IMR-90 (cell line): Measurements from ENCODE around the gene RPS15A. TPM values are rescaled to one million over a fixed set of nuclear protein-coding genes. Genes with fewer than 3 reads are reported as not detected.

Experiments
- ATAC-seq: fragments of 200-7000 bp; cut with Tn5 transposase; 2 replicates; pipeline ENCODE4 v1.9.1; 2020; ENCODE audit warnings: low read depth, mild to moderate bottlenecking, moderate library complexity
- BruUV-seq: library from RNA; stranded (reverse); fragments of 400-500 nt; replicated peaks from 2 replicates; lab custom pipeline; 2021; lab: Mats Ljungman, UMichigan
- CTCF ChIA-PET: fragments of 300-600 bp; formaldehyde crosslinking; extraction: SDS; loops from one replicate; lab custom pipeline; 2021; ENCODE audit warnings: antibody characterized with exemption; lab: Yijun Ruan, JAX
- POLR2A ChIA-PET: fragments of 300-600 bp; sonication (Branson Sonifier 250); formaldehyde crosslinking; loops from one replicate; lab custom pipeline; 2022; ENCODE audit warnings: antibody characterized with exemption; ENCODE audit not compliant: unreplicated experiment; lab: Charles Lee
- DNase-seq: peaks from one replicate; pipeline ENCODE4 v3.0.0; 2013
- H2AFZ ChIP-seq: replicated peaks from 2 replicates; pipeline ENCODE3; 2013; ENCODE audit warnings: low read length, mild to moderate bottlenecking; ENCODE audit not compliant: poor library complexity
- H2AK5ac ChIP-seq: 2 replicates; pipeline ENCODE4 v1.6.1; 2013; ENCODE audit warnings: low read depth, low read length, inconsistent platforms
- H2AK9ac ChIP-seq: replicated peaks from 2 replicates; pipeline ENCODE3; 2013; ENCODE audit warnings: mild to moderate bottlenecking, low read depth, low read length, moderate library complexity; ENCODE audit not compliant: poor library complexity
- H2BK120ac ChIP-seq: 2 replicates; pipeline ENCODE4 v1.6.1; 2013; ENCODE audit warnings: low read depth, low read length, inconsistent platforms
- H2BK15ac ChIP-seq: 3 replicates; pipeline ENCODE4 v1.6.1; 2013; ENCODE audit warnings: low read depth, low read length, inconsistent platforms
- H2BK20ac ChIP-seq: 2 replicates; pipeline ENCODE4 v1.6.1; 2013; ENCODE audit warnings: low read depth, mild to moderate bottlenecking, inconsistent platforms, low read length, moderate library complexity
- H2BK5ac ChIP-seq: 2 replicates; pipeline ENCODE4 v1.6.1; 2013; ENCODE audit warnings: mild to moderate bottlenecking, low read depth, low read length, inconsistent platforms; ENCODE audit not compliant: poor library complexity, severe bottlenecking
- H3K14ac ChIP-seq: replicated peaks from 2 replicates; pipeline ENCODE4 v1.6.1; 2013; ENCODE audit warnings: low read depth, low read length, inconsistent platforms
- H3K18ac ChIP-seq: 2 replicates; pipeline ENCODE4 v1.6.1; 2013; ENCODE audit warnings: low read depth, low read length, control low read depth
- H3K23ac ChIP-seq: 2 replicates; pipeline ENCODE4 v1.6.1; 2013; ENCODE audit warnings: low read depth, low read length, inconsistent platforms
- H3K27ac ChIP-seq: 2 replicates; pipeline ENCODE4 v1.5.1; 2013; ENCODE audit warnings: mild to moderate bottlenecking, control low read depth, low read length; ENCODE audit not compliant: insufficient read depth
- H3K27me3 ChIP-seq: 2 replicates; pipeline ENCODE4 v1.6.1; 2013; ENCODE audit warnings: low read length; ENCODE audit not compliant: control insufficient read depth, insufficient read depth
- H3K36me3 ChIP-seq: 2 replicates; pipeline ENCODE4 v1.6.1; 2013; ENCODE audit warnings: low read length, mixed read lengths; ENCODE audit not compliant: control insufficient read depth, insufficient read depth
- H3K4ac ChIP-seq: 2 replicates; pipeline ENCODE4 v1.6.1; 2013; ENCODE audit warnings: low read depth, low read length, inconsistent platforms
- H3K4me1 ChIP-seq: 2 replicates; pipeline ENCODE4 v1.6.1; 2013; ENCODE audit warnings: low read length, mixed read lengths; ENCODE audit not compliant: control insufficient read depth, insufficient read depth
- H3K4me2 ChIP-seq: 2 replicates; pipeline ENCODE4 v1.6.1; 2013; ENCODE audit warnings: low read depth, mild to moderate bottlenecking, control low read depth, low read length, moderate library complexity
- H3K4me3 ChIP-seq: 2 replicates; pipeline ENCODE4 v1.5.1; 2013; ENCODE audit warnings: low read depth, mild to moderate bottlenecking, control low read depth, low read length, moderate library complexity; ENCODE audit not compliant: insufficient read depth
- H3K56ac ChIP-seq: 2 replicates; pipeline ENCODE4 v1.6.1; 2013; ENCODE audit warnings: low read length, inconsistent platforms; ENCODE audit not compliant: insufficient read depth; ENCODE audit errors: extremely low read depth
- H3K79me1 ChIP-seq, 2 experiments: 2 replicates each; pipeline ENCODE4 v1.6.1; 2013; ENCODE audit warnings: low read length in 2 of 2, inconsistent platforms in 1 of 2, low read depth in 1 of 2
- H3K9ac ChIP-seq: 2 replicates; pipeline ENCODE4 v1.6.1; 2013; ENCODE audit warnings: low read depth, low read length, control low read depth
- H3K9me1 ChIP-seq: 2 replicates; pipeline ENCODE4 v1.6.1; 2013; ENCODE audit warnings: low read length, inconsistent platforms; ENCODE audit not compliant: insufficient read depth
- H3K9me3 ChIP-seq: 2 replicates; pipeline ENCODE4 v1.6.1; 2013; ENCODE audit warnings: low read length; ENCODE audit not compliant: control insufficient read depth, insufficient read depth
- H4K20me1 ChIP-seq: 2 replicates; pipeline ENCODE4 v1.6.1; 2013; ENCODE audit warnings: low read length, inconsistent platforms; ENCODE audit not compliant: insufficient read depth
- H4K5ac ChIP-seq: 2 replicates; pipeline ENCODE4 v1.6.1; 2013; ENCODE audit warnings: mild to moderate bottlenecking, low read depth, low read length, control low read depth
- H4K8ac ChIP-seq, 2 experiments: 2 replicates each; pipeline ENCODE4 v1.6.1; 2013; ENCODE audit warnings: low read depth in 2 of 2, low read length in 2 of 2, control low read depth in 1 of 2, inconsistent platforms in 1 of 2
- H4K91ac ChIP-seq: 2 replicates; pipeline ENCODE4 v1.6.1; 2013; ENCODE audit warnings: low read depth, low read length, inconsistent platforms; ENCODE audit not compliant: insufficient read depth
- BHLHE40 ChIP-seq: fragments of 150-350 bp; IDR thresholded peaks from 2 replicates; pipeline ENCODE4 v1.6.1; 2016; ENCODE audit warnings: mild to moderate bottlenecking, low read depth, low read length
- CEBPB ChIP-seq: IDR thresholded peaks from 2 replicates; pipeline ENCODE4 v1.6.1; 2012; ENCODE audit warnings: low read depth, low read length, improper control_type of control experiment
- CHD1 ChIP-seq: IDR thresholded peaks from 2 replicates; pipeline ENCODE4 v1.6.1; 2012; ENCODE audit warnings: low read depth, low read length, improper control_type of control experiment
- FOS ChIP-seq: fragments of 150-350 bp; IDR thresholded peaks from 2 replicates; pipeline ENCODE4 v1.6.1; 2016; ENCODE audit warnings: low read depth, low read length
- MAFK ChIP-seq: IDR thresholded peaks from 2 replicates; pipeline ENCODE4 v1.6.1; 2012; ENCODE audit warnings: low read depth, low read length, improper control_type of control experiment
- MAZ ChIP-seq: IDR thresholded peaks from 2 replicates; pipeline ENCODE4 v1.6.1; 2012; ENCODE audit warnings: low read depth, mild to moderate bottlenecking, low read length, improper control_type of control experiment, moderate library complexity, borderline replicate concordance
- NFE2L2 ChIP-seq: fragments of 150-350 bp; IDR thresholded peaks from 2 replicates; pipeline ENCODE4 v1.6.1; 2016; ENCODE audit warnings: low read depth, mild to moderate bottlenecking, low read length
- POLR2A ChIP-seq: IDR thresholded peaks from 2 replicates; pipeline ENCODE4 v1.6.1; 2012; ENCODE audit warnings: mild to moderate bottlenecking, low read depth, low read length
- RAD21 ChIP-seq: IDR thresholded peaks from 2 replicates; pipeline ENCODE4 v1.6.1; 2012; ENCODE audit warnings: low read length, improper control_type of control experiment
- RFX5 ChIP-seq: IDR thresholded peaks from 2 replicates; pipeline ENCODE4 v1.8.0; 2012; ENCODE audit warnings: low read depth, mild to moderate bottlenecking, low read length, moderate library complexity
- SMC3 ChIP-seq: fragments of 150-350 bp; IDR thresholded peaks from 2 replicates; pipeline ENCODE4 v1.6.1; 2016; ENCODE audit warnings: low read depth, mild to moderate bottlenecking, antibody characterized with exemption, low read length, moderate library complexity
- WGBS, 2 experiments: methylation state at CpG; one replicate each; pipeline versions ENCODE4 v1.1.5 to v1.1.7; 2013; ENCODE audit warnings: missing lambda C conversion rate in 2 of 2; ENCODE audit not compliant: insufficient read length in 1 of 2; ENCODE audit errors: extremely low coverage in 2 of 2; 5-methylcytosine and 5-hydroxymethylcytosine counted together
- dilution Hi-C: fragments of 300-500 bp; cut with HindIII; formaldehyde crosslinking; loops from one replicate; pipeline ENCODE4 v1.14.3; 2018; ENCODE audit warnings: low sequenced_read_pairs; ENCODE audit not compliant: unreplicated experiment
- in situ Hi-C: fragments of 300-500 bp; cut with MboI; formaldehyde crosslinking; loops from 3 replicates; pipeline ENCODE4 v1.14.3; 2019; ENCODE audit warnings: low sequenced_read_pairs, inconsistent platforms, mixed read lengths
- intact Hi-C: fragments of 100-400 bp; cut with micrococcal nuclease; formaldehyde crosslinking; loops from 2 replicates; pipeline ENCODE4 v1.10.0; 2022
- polyA plus RNA-seq, 3 experiments: library from polyadenylated mRNA; depleted of rRNA; stranded (reverse); fragments of >200 nt; gene quantifications; 2 replicates each; pipeline ENCODE4 v1.2.3, GENCODE V29; 2012; ENCODE audit warnings: low replicate concordance in 1 of 3
- total RNA-seq: library from RNA; depleted of rRNA; stranded (reverse); fragments of >200 nt; gene quantifications from 2 replicates; pipeline ENCODE4 v1.2.3, GENCODE V29; 2012
- TF ChIP-seq, protein P1 (sequence below): fragments of 150-350 bp; IDR thresholded peaks from 2 replicates; pipeline ENCODE4 v1.6.1; 2016; ENCODE audit warnings: low read depth, mild to moderate bottlenecking, low read length, moderate library complexity, borderline replicate concordance
- TF ChIP-seq, protein P2 (sequence below): conservative IDR thresholded peaks from 2 replicates; pipeline ENCODE4 v1.5.1; 2012; ENCODE audit warnings: mild to moderate bottlenecking, low read depth, low read length, improper control_type of control experiment
- TF ChIP-seq, protein P3 (sequence below): fragments of 150-350 bp; IDR thresholded peaks from 2 replicates; pipeline ENCODE4 v1.6.1; 2017; ENCODE audit warnings: mild to moderate bottlenecking, antibody characterized with exemption, low read length, low read depth

RPS15A gene
- total and polyA plus RNA-seq, 2 of the 4 experiments (the other 2 are of a cell fraction), result 4,588 to 4,619 TPM

DNA sequence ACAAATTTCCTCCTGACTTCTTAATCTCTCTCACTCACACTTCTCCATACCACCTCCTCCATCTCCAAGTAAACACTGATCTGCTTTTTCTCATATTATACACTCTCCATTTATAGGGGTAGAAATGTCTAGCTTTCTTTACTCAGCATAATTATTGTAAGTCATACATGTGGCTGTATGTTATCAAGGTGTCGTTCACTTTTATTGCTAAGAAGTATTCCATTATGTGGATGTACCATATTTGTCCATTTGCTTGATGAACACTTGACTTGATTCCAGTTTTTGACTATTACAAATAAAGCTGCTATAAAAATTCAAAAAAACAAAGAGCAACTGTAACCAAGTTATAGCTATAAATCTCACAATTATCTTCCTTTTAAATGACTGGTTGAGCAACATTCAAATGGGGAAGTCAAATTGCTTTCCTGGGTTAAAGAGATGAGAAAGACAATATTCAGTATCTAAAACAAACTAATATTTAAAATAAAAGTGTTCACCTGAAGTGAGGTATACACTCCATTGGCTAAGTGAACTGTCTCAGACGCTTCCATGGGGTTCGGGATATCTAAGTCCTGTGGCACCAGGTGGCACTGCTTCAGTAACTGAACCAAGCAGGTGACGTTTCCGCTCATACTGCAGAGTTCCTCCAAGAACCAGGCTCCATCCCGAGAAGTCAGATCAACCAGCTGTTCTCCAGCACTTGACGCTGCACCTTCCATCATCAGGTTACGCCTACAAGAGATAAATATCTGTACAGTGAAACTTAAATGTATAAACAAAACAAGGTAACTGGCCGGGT is 43.8 kb upstream of the RPS15A start:
- Histone ChIP-seq H3K56ac (no peak overlapping the region), H2BK15ac (no peak overlapping the region), H3K4me2 (no peak overlapping the region), H3K23ac (no peak overlapping the region), H4K5ac (no peak overlapping the region), H2AFZ (no peak overlapping the region), H4K20me1 (no peaks in the 10 kb centered on the region), H4K8ac (no peak overlapping the region), H3K9me1 (no peaks in the 10 kb centered on the region; the same call in 1 of the 2 replicates), H3K79me1 (peaks cover 0 to 6% of the 10 kb centered on the region in 2 experiments; a peak in 1 of 4 replicates), H3K27me3 (no peaks in the 10 kb centered on the region), H2BK120ac (no peak overlapping the region), H2AK5ac (no peak overlapping the region), H3K14ac (no peak overlapping the region), H3K4ac (no peak overlapping the region), H2AK9ac (no peak overlapping the region), H3K4me3 (no peak overlapping the region), H3K18ac (no peak overlapping the region), H3K9ac (no peak overlapping the region), H3K36me3 (peaks cover 55% of the 10 kb centered on the region), H2BK5ac (no peak overlapping the region), H3K9me3 (no peaks in the 10 kb centered on the region), H3K27ac (no peak overlapping the region), H2BK20ac (no peak overlapping the region), H4K91ac (no peak overlapping the region), H3K4me1 (no peaks in the 10 kb centered on the region)
- ATAC-seq, result no peak
- ChIA-PET CTCF (no interaction called here), POLR2A (interaction anchor here (1.2 kb wide), 1 partner anchor 32 kb away, joined by 4 read pairs; the partner anchor contains the start of gene ARL6IP1)
- intact Hi-C loops (loop anchor here (1.0 kb wide), 1 partner anchor 42 kb away; no protein-coding TSS in a partner anchor), dilution Hi-C loops (no loop called here), in situ Hi-C loops (no loop called here)
- WGBS, 2 experiments, result 100% methylated on average over 4 of the region's 9 CpGs; no CpG with 5 or more reads in 1 of the 2 experiments
- no peak for DNase-seq
- TF ChIP-seq, protein P1, sequence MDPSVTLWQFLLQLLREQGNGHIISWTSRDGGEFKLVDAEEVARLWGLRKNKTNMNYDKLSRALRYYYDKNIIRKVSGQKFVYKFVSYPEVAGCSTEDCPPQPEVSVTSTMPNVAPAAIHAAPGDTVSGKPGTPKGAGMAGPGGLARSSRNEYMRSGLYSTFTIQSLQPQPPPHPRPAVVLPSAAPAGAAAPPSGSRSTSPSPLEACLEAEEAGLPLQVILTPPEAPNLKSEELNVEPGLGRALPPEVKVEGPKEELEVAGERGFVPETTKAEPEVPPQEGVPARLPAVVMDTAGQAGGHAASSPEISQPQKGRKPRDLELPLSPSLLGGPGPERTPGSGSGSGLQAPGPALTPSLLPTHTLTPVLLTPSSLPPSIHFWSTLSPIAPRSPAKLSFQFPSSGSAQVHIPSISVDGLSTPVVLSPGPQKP, result no peak
- TF ChIP-seq, protein P2, sequence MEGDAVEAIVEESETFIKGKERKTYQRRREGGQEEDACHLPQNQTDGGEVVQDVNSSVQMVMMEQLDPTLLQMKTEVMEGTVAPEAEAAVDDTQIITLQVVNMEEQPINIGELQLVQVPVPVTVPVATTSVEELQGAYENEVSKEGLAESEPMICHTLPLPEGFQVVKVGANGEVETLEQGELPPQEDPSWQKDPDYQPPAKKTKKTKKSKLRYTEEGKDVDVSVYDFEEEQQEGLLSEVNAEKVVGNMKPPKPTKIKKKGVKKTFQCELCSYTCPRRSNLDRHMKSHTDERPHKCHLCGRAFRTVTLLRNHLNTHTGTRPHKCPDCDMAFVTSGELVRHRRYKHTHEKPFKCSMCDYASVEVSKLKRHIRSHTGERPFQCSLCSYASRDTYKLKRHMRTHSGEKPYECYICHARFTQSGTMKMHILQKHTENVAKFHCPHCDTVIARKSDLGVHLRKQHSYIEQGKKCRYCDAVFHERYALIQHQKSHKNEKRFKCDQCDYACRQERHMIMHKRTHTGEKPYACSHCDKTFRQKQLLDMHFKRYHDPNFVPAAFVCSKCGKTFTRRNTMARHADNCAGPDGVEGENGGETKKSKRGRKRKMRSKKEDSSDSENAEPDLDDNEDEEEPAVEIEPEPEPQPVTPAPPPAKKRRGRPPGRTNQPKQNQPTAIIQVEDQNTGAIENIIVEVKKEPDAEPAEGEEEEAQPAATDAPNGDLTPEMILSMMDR, result no peak
- TF ChIP-seq NFE2L2, result no peak
- no peak for TF ChIP-seq RAD21
- TF ChIP-seq, protein P3, sequence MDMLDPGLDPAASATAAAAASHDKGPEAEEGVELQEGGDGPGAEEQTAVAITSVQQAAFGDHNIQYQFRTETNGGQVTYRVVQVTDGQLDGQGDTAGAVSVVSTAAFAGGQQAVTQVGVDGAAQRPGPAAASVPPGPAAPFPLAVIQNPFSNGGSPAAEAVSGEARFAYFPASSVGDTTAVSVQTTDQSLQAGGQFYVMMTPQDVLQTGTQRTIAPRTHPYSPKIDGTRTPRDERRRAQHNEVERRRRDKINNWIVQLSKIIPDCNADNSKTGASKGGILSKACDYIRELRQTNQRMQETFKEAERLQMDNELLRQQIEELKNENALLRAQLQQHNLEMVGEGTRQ, result no peak
- no peak for TF ChIP-seq MAFK
- no peak for TF ChIP-seq RFX5
- no peak for TF ChIP-seq FOS
- TF ChIP-seq MAZ, result no peak
- TF ChIP-seq SMC3, result no peak
- TF ChIP-seq POLR2A, result no peak
- no peak for TF ChIP-seq CEBPB
- no peak for TF ChIP-seq CHD1
- no peak for TF ChIP-seq BHLHE40
- BruUV-seq, result no TSS peak
